GM13977 (cell line): Measurements from ENCODE around the gene COL6A2.
"Not testable (repeated sequence)": the region's sequence is repeated elsewhere in the genome, so short reads cannot be mapped to it uniquely, and the experiment has no call there.

Source experiments
- DNase-seq: peaks from one replicate; pipeline ENCODE4 v3.0.0; 2012; ENCODE audit warnings: low spot score
- CTCF ChIP-seq: IDR thresholded peaks from 2 replicates; pipeline ENCODE4 v1.5.1; 2012; ENCODE audit warnings: mild to moderate bottlenecking, control low read depth; ENCODE audit not compliant: insufficient read depth; ENCODE audit errors: extremely low read depth, missing control alignments
- in situ Hi-C: fragments of 300-500 bp; cut with MboI; formaldehyde crosslinking; loops from one replicate; pipeline ENCODE4 v1.12.0; 2022; ENCODE audit warnings: low sequenced_read_pairs, low pct_unique_long_range_greater_than_20kb, mixed read lengths, inconsistent platforms; ENCODE audit not compliant: unreplicated experiment

COL6A2 gene

GRCh38 chr21:46100020-46100419 is 2.1 kb downstream of the COL6A2 start:
- in situ Hi-C loops, result no loop called here
- no peak for DNase-seq
- no peak for TF ChIP-seq CTCF

DNA sequence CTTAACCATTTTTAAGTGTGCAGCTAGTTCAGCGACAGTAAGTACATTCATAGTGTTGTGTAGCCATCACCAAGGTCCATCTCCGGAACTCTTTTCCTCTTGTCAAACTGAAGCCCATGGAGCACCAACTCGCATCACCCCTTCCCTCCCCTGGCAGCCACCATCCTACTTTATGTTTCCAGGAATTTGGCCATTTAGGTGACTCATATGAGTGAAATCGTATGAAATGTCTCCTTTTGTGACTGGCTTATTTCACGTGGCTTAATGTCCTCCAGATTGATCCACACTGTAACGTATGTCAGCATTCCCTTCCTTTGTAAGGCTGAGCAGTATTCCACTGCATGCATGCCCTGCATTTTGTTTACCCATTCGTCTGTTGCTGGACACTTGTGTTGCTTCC is 2.5 kb downstream of the COL6A2 start:
- in situ Hi-C loops, result no loop called here
- DNase-seq, result no peak
- no peak for TF ChIP-seq CTCF

GRCh38 chr21:46100906-46101305 is 3.0 kb downstream of the COL6A2 start:
- TF ChIP-seq CTCF, result no peak
- in situ Hi-C loops, result no loop called here
- no peak for DNase-seq

DNA sequence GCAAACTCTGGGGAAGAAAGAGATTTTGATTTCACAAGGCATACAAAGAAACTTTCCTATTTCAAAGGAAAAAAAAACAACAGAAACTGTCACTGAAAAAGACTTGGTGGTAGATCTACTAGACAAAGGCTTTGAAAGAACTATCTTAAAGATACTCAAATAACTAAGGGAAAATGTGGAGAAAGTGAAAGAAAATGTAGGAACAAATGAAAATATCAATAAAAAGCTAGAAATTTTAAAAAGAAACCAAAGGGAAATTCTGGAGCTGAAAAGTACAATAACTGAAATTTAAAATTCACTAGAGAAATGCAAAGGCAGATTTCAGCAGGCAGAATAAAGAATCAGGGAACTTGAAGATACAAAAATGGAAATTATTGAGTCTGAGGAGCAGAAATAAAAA is 6.2 kb downstream of the COL6A2 start:
- no peak for TF ChIP-seq CTCF
- DNase-seq, result no peak
- in situ Hi-C loops, result no loop called here

DNA sequence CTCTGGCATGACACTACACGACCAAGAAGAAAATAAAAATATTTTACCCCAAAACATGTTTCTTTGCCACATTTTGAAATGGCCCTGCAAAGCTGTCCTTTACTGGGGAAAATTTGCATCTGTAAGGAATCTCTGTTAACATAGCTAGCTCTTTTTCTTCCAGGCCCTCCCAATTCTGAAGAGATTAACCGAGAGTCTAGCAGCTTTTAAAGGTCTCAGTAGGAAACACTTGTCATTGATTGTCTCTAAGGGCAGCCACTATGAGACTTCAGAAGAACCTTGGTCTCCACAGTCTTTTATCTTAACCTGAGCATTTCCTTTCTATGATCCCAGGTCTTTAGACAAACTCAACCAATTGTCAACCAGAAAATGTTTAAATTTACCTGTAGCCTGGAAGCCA is 9.5 kb downstream of the COL6A2 start:
- in situ Hi-C loops, DNase-seq: not testable (repeated sequence)

DNA sequence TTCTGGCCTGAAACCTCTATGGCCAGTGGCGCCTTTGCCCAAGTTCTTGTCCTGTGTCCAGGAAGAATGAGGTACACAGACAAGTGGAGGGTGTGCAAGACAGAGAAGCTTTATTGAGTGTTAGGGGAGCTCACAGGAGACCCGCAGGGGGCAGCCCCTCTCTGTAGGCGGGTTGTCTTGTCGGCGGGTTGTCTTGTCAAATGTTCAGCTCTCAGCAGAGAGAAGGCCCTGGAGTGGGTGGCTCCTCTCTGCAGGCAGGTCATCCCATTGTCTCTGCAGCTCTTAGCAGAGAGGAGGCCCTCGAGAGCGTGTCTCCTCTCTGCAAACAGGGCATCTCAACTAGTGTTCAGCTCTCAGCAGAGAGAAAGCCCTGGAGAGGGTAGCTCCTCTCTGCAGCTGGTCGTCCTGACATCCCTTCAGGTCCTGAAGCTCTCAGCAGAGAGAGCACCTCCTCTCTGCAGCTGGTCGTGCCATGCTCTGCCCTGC is 11.0 kb downstream of the COL6A2 start:
- no peak for DNase-seq
- in situ Hi-C loops, result no loop called here
- TF ChIP-seq CTCF, result no peak

- in situ Hi-C loops, result no loop called here
- no peak for DNase-seq
- no peak for TF ChIP-seq CTCF
These were observed 11.7 kb downstream of the COL6A2 start for GRCh38 chr21:46109313-46110221.
